GM19438 (cell line): ENCODE data around the gene SMR3A.

Experiments used
- ATAC-seq: cut with Tn5 transposase; IDR thresholded peaks from one replicate; pipeline ENCODE4 v1.9.1; 2021; ENCODE audit warnings: low read depth; ENCODE audit not compliant: unreplicated experiment

Gene SMR3A

DNA sequence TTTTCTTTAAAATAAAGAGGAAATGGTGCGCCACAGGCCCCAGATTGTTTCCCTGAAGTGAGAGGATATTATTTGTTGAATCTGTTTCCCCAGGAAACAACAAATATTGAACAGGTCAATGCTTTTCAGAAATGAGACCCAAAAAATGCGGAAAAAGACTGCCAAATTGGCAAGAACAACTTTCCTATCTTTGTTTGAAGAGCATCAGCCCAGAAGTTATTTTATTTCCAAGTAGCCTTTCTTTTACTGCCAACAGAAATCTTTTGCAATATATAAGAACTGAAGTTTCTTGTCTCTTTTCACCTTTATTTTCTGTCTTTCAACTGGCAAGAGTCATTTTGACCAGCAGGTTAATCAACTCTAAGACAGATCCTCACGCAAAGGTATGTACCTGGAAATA, at the start of gene SMR3A:
SMR3A (plus strand) TSS at position 301 of the 400 bp plus-strand sequence. CDS start 1,356 bp downstream, outside the sequence.
- ATAC-seq: no peak

DNA sequence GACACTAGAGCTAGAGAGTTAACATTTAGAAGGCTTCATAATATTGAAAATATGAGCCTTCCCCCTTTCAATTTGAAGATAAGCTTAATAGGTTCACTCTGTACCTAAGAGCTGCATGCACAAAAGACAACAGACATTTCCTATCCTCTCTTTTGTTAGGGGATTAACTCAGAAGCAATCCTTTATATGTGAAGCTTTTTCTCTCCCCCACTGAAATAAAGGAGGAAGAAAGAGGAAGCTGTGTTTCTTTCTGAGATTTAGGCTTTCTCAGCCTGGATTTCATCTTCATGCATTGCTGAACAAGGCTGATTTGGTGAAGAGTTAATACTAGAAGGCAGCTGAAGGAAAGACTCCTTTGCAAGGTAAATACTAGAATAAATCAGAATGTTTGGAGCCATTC, 46.8 kb upstream of the SMR3A start:
- no peak for ATAC-seq

DNA sequence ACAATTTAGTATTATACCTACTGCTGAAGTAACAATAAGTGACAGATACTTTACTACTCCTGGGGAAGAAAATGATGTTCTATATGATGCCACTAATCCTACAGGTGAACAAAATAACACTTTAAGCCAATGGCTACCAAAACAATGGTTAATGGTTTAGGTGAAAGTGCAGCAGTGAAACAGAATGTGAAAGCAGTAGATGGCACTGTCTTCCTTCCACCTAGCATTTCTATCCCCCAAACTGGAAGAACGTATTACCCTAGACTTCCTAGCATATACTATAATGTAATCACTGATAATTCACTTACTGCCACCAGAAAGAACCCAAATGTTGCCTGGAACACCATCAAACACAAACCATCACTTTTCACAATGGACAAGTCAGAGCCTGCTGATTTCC, 44.6 kb upstream of the SMR3A start:
- ATAC-seq: peak; percentile 77

DNA sequence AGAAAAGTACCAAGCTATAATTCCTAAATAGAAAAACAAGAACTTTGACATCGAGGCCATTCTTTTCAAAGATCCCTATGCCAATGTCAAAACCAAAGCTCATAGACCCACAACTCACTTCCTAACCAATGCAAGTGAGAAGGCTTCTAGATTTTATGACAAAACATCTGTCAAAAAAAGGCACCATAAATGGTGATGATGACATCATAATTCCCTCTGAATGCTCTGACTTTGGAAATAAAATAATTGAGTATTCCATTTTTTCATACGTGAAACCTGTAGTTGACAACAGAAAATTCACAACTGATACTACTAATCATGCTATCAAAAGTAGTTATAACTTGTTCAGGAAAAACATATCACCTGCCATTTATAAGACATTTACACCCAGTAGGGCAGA, 34.5 kb upstream of the SMR3A start:
- no peak for ATAC-seq

DNA sequence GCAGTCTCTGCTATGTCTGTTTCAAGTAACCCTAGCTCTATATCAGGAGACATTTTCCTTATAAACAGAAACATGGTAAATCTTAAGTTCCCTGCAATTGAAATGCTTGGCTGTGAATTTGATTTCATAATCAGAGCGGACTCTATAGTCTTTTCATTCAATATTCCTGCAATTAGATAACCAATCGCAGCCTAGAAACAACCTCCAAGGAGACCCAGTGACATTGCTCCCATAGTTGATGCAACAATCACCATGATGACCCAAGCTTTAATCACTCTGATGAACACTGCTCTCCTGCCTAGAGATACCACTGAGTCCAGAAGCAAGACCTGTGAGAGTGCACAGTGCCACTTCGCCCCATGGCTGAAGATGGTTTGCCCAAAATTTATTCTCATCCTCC, 25.9 kb upstream of the SMR3A start, which contains the start of gene CABS1:
CABS1 (plus strand) TSS at position 301 of the 400 bp plus-strand sequence; CDS start at position 360, 59 bp downstream.
- no peak for ATAC-seq

DNA sequence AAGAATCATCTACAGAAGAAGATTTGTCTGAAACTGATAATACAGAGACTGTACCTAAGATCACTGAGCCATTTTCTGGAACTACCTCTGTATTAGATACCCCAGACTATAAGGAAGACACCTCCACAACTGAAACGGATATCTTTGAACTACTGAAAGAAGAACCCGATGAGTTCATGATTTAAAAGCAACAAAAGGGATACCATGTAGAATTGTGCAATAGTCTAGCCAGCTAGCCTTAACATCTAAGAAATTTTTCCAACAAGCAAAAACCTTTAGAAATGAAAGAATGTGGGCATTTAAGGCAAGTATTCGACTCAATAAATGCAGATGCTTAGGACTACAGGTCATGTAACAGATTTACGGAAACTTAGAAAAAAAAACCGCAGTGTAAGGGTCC, 24.5 kb upstream of the SMR3A start:
- ATAC-seq: no peak

DNA sequence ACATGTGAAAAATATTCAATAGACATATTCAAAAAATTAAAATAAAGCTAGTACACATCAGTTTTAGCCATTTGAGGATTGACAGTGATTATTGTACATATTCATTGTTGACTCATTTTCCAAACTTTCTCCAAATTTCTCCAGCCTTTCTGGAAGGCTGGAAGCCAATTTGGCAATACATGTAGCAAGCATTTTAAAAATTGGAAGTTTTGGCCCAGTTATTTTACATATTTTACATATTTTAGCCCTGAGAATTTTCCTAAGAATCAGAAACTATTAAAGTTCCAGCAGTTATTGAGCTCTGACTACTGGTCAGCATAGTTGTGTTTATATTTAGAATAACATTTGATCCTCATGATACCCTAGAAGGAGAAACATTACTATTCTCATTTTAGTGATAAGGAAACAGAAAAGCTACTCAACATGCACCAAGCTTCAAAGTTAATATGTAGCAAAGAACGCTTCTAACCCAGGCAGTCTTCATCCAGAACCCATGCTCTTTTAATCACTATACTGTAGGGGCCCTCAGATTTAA, 22.6 kb upstream of the SMR3A start:
- ATAC-seq: no peak

DNA sequence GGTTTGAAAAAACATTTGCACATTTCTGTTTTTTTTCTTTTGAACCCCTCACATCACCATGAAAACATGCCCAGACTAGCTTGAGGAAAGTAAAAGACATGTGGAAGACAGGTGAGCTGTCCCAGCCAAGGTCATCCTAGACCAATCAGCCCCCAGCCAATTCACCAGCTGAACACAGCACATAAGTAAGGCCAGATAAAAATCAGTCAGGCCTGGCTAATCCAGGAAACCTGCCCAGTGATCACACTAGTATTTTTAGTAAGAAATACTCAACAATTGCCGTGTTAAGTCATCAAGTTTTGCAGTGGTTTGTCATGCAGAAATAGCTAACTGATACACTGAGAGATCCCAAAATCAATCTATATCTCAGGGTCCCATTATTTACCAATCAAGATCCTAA, 4.4 kb upstream of the SMR3A start:
- ATAC-seq: no peak

DNA sequence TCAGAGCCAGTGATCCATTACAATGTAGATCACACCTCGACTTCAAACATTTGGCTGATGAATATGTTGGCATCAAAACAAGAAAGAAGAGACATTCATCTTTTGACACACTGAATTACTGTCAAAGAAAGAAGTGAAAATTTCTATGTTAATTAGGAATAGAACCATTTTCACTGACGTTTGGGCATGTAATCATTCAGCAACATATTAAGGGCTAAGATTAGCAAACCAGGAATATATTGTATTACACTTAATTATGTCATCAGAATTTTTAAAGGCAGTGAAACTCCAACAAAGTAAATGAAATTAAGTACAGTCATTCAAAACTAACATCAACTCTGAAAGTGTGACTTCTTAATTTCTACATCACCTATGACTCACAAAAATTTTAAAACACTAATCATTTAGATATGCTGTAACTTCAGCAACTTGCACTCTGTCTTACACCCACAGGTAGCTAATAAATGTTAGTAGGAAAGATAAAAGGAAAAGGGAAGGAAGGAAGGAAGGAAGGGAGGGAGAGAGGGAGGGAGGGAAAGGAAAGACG, 1.4 kb upstream of the SMR3A start:
- ATAC-seq: no peak

DNA sequence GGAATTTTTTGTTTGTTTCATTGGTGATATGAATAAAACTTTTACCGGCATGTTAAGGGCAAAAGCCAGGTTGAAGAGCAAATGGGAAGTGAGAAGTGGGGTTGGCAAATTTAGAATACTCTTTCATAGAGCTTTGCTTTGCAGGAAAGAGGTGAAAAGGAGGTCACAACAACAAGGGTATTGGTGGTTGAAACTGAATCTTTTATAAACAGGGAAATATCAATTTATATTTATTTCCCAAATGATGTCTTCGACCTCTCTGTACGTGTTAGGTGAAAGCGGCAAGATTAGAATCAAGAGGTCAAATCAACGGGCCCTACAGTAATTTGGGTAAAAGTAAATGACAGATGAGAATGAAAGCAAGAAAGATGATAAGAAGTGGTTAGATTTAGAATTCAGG, 3.4 kb downstream of the SMR3A start:
- no peak for ATAC-seq

DNA sequence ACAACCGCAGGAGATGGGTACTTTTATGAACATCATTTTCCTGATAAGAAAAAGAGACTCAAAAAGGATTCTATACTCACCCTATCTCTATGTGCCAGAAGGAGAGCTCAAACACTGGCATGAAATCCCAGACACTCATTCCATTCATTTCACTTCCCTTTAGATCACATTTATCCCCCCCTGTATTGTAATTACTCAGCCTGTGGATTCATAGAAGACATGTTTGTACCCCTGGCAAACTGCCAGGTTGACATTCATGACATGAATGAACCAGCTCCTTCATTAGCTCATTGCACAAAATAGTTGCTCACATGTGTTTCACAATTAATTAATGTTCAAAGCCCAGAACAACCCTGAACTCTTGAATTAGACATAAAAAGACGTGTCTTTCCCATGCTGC, 4.9 kb downstream of the SMR3A start:
- ATAC-seq: no peak

DNA sequence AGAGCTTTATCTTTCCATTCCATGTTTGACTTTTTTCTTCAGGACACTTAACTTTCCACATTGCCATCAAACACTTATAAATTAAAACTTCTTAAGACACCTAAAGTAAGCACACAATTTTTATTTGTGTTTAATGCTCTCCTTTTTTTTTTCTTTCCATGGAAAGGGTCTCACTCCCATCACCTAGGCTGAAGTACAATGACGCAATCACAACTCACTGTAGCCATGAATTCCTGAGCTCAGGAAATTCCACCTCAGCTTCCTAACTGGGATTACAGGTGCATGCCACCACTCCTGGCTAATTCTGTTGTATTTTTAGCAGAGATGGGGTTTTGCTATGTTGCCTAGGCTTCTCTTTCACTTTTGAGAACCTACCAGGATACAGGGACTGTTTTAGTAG, 7.3 kb downstream of the SMR3A start:
- ATAC-seq: no peak

DNA sequence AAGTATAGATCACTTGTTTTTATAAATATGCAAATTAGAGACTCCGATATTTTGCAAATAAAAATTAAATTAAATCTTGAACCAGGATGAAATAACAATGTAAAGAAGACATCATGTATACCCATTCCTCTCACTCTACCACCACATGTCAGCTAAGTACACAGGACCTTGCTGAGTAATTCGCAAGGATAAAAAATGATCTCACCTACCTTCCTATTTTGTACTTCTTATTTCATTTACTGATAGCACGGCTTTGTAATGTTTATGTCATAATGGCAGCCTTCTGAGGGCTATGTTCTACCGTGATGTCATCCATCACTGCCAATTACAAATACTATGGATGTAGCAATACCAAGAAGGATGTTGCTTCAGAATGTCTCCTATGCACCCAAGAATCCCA, 11.4 kb downstream of the SMR3A start:
- ATAC-seq: no peak

DNA sequence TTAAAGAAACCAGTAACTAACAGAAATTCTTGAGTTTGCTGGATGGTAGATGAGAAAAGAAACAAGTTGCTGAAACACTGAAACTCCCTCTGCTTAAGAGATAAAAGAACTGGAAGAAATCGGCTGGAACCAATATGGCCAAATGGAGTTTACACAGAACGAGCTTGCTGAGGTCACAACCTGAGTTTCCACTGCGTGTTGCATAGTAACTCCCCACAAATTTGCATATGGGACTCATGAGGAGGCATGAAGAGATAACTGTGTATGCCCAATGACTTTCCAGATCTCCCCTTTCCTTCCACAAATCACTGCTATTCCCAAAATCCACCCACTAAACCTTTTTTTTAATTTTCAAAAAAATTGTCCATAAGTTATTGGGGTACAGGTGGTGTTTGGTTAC, 12.2 kb downstream of the SMR3A start:
- ATAC-seq: no peak

DNA sequence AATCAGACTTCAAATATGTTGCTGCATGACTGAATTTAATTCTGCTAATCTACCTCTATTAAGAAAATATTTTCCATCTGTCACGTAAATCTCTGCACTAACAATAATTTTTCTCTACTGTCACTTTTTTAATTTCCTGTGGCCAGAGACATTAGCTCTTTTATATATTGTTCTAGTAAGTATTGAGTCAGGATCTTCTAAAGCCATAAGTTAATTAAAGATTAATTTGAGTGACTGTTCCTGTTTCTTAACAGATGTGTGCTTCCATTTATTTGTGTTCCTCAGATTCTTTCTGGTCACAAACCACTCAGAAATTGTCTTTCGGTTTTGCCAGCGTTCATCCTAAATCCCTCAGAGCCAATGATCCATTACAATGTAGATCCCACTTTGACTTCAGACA, 20.0 kb downstream of the SMR3A start:
- ATAC-seq: no peak

DNA sequence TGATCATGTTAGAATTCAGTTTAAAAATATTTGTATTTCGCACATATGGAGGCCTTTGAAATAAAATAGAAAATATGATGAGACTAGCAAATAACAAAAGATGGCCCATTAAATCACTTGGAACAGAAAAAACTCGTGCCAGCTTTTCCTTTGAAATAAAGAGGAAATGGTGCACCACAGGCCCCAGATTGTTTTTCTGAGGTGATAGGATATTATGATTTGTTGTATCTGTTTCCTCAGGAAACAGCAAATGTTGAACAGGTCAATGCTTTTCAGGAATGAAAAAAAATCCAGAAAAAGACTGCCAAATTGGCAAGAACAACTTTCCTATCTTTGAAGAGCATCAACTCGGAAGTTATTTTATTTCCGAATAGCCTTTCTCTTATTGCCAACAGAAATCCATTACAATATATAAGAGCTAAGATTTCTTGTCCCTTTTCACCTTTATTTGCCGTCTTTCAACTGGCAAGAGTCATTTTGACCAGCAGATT, 22.2 kb downstream of the SMR3A start, which contains the start of gene SMR3B:
SMR3B (plus strand) TSS at position 441 of the 491 bp plus-strand sequence. CDS start 1,380 bp downstream, outside the sequence.
- ATAC-seq: no peak

DNA sequence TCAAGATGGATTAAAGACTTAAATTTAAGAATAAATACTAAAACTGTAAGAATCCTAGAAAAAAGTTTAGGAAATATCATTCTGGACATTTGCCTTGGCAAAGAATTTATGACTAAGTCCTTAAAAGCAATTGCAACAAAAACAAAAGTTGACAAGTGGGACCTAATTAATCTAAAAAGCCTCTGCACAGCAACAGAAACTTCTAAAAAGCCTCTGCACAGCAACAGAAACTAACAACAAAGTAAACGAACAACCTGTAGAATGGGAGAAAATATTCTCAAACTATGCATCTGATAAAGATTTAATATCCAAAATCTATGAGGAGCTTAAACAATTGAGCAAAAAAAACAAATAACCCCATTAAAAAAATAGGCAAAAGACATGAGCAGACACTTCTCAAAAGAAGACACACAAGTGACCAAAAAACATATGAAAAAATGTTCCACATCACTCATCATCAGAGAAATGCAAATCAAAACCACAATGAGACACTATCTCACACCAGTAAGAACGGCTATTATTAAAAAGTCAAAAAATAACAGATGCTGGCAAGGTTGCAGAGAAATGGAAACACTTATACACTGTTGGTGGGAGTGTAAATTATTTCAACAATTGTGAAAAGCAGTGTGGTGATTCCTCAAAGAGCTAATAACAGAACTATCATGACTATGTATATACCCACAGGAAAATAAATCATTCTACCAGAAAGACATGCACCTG, 31.7 kb downstream of the SMR3A start:
- ATAC-seq: peak; percentile 71

DNA sequence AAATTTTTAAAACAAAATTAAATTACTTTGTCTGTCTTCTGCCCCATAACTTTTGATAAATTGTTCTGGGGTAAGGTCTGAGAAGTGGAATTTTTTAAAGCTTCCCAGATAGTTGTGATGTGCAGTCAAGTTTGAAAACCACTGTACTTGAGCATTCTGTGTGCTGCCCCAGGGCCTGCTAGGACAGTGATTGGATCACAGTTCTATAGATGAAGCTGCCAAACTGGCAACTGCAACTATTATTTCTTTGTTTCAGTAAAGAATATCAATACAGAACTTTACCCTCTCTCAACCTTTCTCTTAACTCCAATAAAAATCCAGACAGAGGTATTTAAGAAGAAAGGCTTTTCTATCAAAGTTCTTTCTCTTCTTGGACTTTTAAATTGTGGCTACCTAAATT, 37.0 kb downstream of the SMR3A start, which contains the start of gene OPRPN:
OPRPN (plus strand) TSS at position 361 of the 400 bp plus-strand sequence. CDS start 1,346 bp downstream, outside the sequence.
- ATAC-seq: no peak

DNA sequence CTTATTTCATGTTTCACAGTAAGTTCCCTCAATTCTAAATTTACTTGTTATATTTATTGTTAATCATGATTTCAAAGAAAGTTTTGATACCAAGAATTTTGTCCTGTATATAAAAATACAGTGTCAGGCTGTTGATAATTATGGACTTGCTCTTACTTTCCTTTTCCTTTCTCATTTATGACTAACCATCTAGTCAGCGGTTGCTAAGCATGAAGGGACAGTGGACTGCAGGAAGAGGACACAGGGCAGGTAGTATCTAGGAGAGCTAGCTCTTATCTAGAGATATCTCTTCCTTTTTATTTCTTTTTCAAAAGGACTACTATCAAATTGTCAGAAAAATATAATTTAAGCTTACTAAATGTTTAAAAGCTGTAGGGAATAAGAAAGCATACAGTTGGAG, 38.8 kb downstream of the SMR3A start:
- ATAC-seq: no peak

DNA sequence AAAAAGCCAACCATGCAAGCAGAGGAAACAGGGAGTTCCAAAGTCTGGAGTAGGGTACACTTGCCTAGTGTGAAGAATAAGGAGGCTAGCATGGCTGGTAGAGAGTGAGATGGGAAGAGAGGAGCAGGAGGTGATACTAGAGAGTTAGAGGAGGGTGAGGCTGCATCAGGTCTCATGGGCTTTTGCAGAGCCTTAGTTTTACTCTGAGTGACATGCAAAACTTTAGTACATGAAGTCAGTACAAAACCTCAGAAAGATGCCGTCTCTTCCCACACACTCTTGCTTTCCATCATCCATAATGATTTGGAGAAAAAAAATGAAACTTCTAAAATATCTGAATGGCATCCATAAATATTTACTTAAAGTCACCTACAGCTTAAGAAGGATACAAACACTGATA, 42.2 kb downstream of the SMR3A start:
- no peak for ATAC-seq

DNA sequence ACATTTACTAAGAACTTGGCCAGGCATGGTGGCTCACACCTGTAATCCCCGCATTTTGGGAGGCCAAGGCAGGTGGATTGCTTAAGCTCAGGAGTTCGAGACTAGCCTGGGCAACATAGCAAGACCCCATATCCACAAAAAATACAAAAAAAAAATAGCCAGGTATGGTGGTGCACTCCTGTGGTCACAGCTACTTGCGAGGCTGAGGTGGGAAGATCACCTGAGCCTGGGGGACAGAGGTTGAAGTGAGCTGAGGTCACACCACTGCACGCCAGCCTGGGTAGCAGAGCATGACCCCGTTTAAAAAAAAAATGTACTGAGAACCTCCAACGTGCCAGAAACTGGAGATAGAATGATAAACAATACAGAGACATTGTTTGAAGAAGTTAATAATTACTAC, 45.2 kb downstream of the SMR3A start:
- peak; percentile 82 for ATAC-seq
